Measurements from ENCODE around the gene MTARC2.

The MTARC2 gene

GRCh38 chr1:220812308-220812707 is 64.2 kb downstream of the MTARC2 start:
- H3K27me3 ChIP-seq (ENCODE audit: control insufficient read depth, insufficient read depth, low read length): no peaks in the 10 kb centered on the region
- no peak overlapping the region for H3K4me3 ChIP-seq (ENCODE audit: low read length)
- peaks cover 4% of the 10 kb centered on the region for H3K36me3 ChIP-seq (ENCODE audit: control insufficient read depth, insufficient read depth, low read length)
- no peak overlapping the region for H3K9ac ChIP-seq (ENCODE audit: low read length)
- no peak overlapping the region for H3K27ac ChIP-seq (ENCODE audit: low read depth, low read length)
- H3K4me1 ChIP-seq (ENCODE audit: control insufficient read depth, insufficient read depth, low read length): peaks cover 41% of the 10 kb centered on the region

GRCh38 chr1:220813013-220813412 is 64.9 kb downstream of the MTARC2 start:
- peaks cover 44% of the 10 kb centered on the region for H3K4me1 ChIP-seq (ENCODE audit: control insufficient read depth, insufficient read depth, low read length)
- H3K9ac ChIP-seq (ENCODE audit: low read length): no peak overlapping the region
- H3K4me3 ChIP-seq (ENCODE audit: low read length): no peak overlapping the region
- no peak overlapping the region for H3K27ac ChIP-seq (ENCODE audit: low read depth, low read length)
- H3K36me3 ChIP-seq (ENCODE audit: control insufficient read depth, insufficient read depth, low read length): peaks cover 4% of the 10 kb centered on the region
- H3K27me3 ChIP-seq (ENCODE audit: control insufficient read depth, insufficient read depth, low read length): no peaks in the 10 kb centered on the region

GRCh38 chr1:220815409-220815808 is 67.3 kb downstream of the MTARC2 start:
- H3K36me3 ChIP-seq (ENCODE audit: control insufficient read depth, insufficient read depth, low read length): peaks cover 4% of the 10 kb centered on the region
- H3K4me3 ChIP-seq (ENCODE audit: low read length): no peak overlapping the region
- H3K9ac ChIP-seq (ENCODE audit: low read length): no peak overlapping the region
- H3K27ac ChIP-seq (ENCODE audit: low read depth, low read length): peak overlapping the region; percentile 41
- peaks cover 48% of the 10 kb centered on the region for H3K4me1 ChIP-seq (ENCODE audit: control insufficient read depth, insufficient read depth, low read length)
- no peaks in the 10 kb centered on the region for H3K27me3 ChIP-seq (ENCODE audit: control insufficient read depth, insufficient read depth, low read length)

GRCh38 chr1:220817907-220818306 is 69.8 kb downstream of the MTARC2 start:
- H3K4me1 ChIP-seq (ENCODE audit: control insufficient read depth, insufficient read depth, low read length): peaks cover 45% of the 10 kb centered on the region
- peak overlapping the region; percentile 80 for H3K27ac ChIP-seq (ENCODE audit: low read depth, low read length)
- H3K36me3 ChIP-seq (ENCODE audit: control insufficient read depth, insufficient read depth, low read length): peaks cover 4% of the 10 kb centered on the region
- H3K27me3 ChIP-seq (ENCODE audit: control insufficient read depth, insufficient read depth, low read length): no peaks in the 10 kb centered on the region
- no peak overlapping the region for H3K4me3 ChIP-seq (ENCODE audit: low read length)
- H3K9ac ChIP-seq (ENCODE audit: low read length): no peak overlapping the region

GRCh38 chr1:220818421-220819173 is 70.5 kb downstream of the MTARC2 start:
- Histone ChIP-seq H3K4me1 (ENCODE audit: control insufficient read depth, insufficient read depth, low read length) (peaks cover 45% of the 10 kb centered on the region), H3K4me3 (ENCODE audit: low read length) (no peak overlapping the region), H3K27ac (ENCODE audit: low read depth, low read length) (peak overlapping the region; percentile 82), H3K9ac (ENCODE audit: low read length) (no peak overlapping the region), H3K36me3 (ENCODE audit: control insufficient read depth, insufficient read depth, low read length) (no peaks in the 10 kb centered on the region), H3K27me3 (ENCODE audit: control insufficient read depth, insufficient read depth, low read length) (no peaks in the 10 kb centered on the region)

GRCh38 chr1:220819467-220820026 is 71.4 kb downstream of the MTARC2 start:
- Histone ChIP-seq H3K27ac (ENCODE audit: low read depth, low read length) (peak overlapping the region; percentile 82), H3K4me3 (ENCODE audit: low read length) (no peak overlapping the region), H3K4me1 (ENCODE audit: control insufficient read depth, insufficient read depth, low read length) (peaks cover 44% of the 10 kb centered on the region), H3K36me3 (ENCODE audit: control insufficient read depth, insufficient read depth, low read length) (no peaks in the 10 kb centered on the region), H3K27me3 (ENCODE audit: control insufficient read depth, insufficient read depth, low read length) (no peaks in the 10 kb centered on the region), H3K9ac (ENCODE audit: low read length) (no peak overlapping the region)

GRCh38 chr1:220824031-220824989 is 76.2 kb downstream of the MTARC2 start:
- no peaks in the 10 kb centered on the region for H3K27me3 ChIP-seq (ENCODE audit: control insufficient read depth, insufficient read depth, low read length)
- H3K4me1 ChIP-seq (ENCODE audit: control insufficient read depth, insufficient read depth, low read length): peaks cover 17% of the 10 kb centered on the region
- H3K27ac ChIP-seq (ENCODE audit: low read depth, low read length): peak overlapping the region; percentile 34
- H3K9ac ChIP-seq (ENCODE audit: low read length): no peak overlapping the region
- H3K4me3 ChIP-seq (ENCODE audit: low read length): no peak overlapping the region
- no peaks in the 10 kb centered on the region for H3K36me3 ChIP-seq (ENCODE audit: control insufficient read depth, insufficient read depth, low read length)

GRCh38 chr1:220825819-220826551 is 77.9 kb downstream of the MTARC2 start:
- Histone ChIP-seq H3K9ac (ENCODE audit: low read length) (no peak overlapping the region), H3K27ac (ENCODE audit: low read depth, low read length) (no peak overlapping the region), H3K36me3 (ENCODE audit: control insufficient read depth, insufficient read depth, low read length) (no peaks in the 10 kb centered on the region), H3K4me1 (ENCODE audit: control insufficient read depth, insufficient read depth, low read length) (peaks cover 11% of the 10 kb centered on the region), H3K4me3 (ENCODE audit: low read length) (no peak overlapping the region), H3K27me3 (ENCODE audit: control insufficient read depth, insufficient read depth, low read length) (no peaks in the 10 kb centered on the region)

GRCh38 chr1:220826729-220827128 is 78.6 kb downstream of the MTARC2 start:
- H3K27ac ChIP-seq (ENCODE audit: low read depth, low read length): no peak overlapping the region
- H3K36me3 ChIP-seq (ENCODE audit: control insufficient read depth, insufficient read depth, low read length): no peaks in the 10 kb centered on the region
- H3K27me3 ChIP-seq (ENCODE audit: control insufficient read depth, insufficient read depth, low read length): no peaks in the 10 kb centered on the region
- no peak overlapping the region for H3K4me3 ChIP-seq (ENCODE audit: low read length)
- peaks cover 11% of the 10 kb centered on the region for H3K4me1 ChIP-seq (ENCODE audit: control insufficient read depth, insufficient read depth, low read length)
- no peak overlapping the region for H3K9ac ChIP-seq (ENCODE audit: low read length)

- Histone ChIP-seq H3K27ac (ENCODE audit: low read depth, low read length) (no peak overlapping the region), H3K36me3 (ENCODE audit: control insufficient read depth, insufficient read depth, low read length) (no peaks in the 10 kb centered on the region), H3K27me3 (ENCODE audit: control insufficient read depth, insufficient read depth, low read length) (no peaks in the 10 kb centered on the region), H3K9ac (ENCODE audit: low read length) (no peak overlapping the region), H3K4me3 (ENCODE audit: low read length) (no peak overlapping the region), H3K4me1 (ENCODE audit: control insufficient read depth, insufficient read depth, low read length) (peaks cover 11% of the 10 kb centered on the region)
Measured at GRCh38 chr1:220827445-220828178, 79.5 kb downstream of the MTARC2 start.

- Histone ChIP-seq H3K27me3 (ENCODE audit: control insufficient read depth, insufficient read depth, low read length) (no peaks in the 10 kb centered on the region), H3K4me1 (ENCODE audit: control insufficient read depth, insufficient read depth, low read length) (peaks cover 15% of the 10 kb centered on the region), H3K9ac (ENCODE audit: low read length) (no peak overlapping the region), H3K36me3 (ENCODE audit: control insufficient read depth, insufficient read depth, low read length) (no peaks in the 10 kb centered on the region), H3K4me3 (ENCODE audit: low read length) (no peak overlapping the region), H3K27ac (ENCODE audit: low read depth, low read length) (no peak overlapping the region)
Measured at GRCh38 chr1:220828179-220828490, 80.0 kb downstream of the MTARC2 start.

All from rectal smooth muscle tissue (tissue), 1 donor.